ENCODE results near the gene PDZD7. TPM values are rescaled to one million over a fixed set of nuclear protein-coding genes. Genes with fewer than 3 reads are reported as not detected.
A peak's percentile ranks its signal among the peaks of the same experiment; 100 is the strongest.

PDZD7 gene
- total and polyA plus RNA-seq, 9 of the 15 experiments (the other 6 are each of a cell fraction or from before 2014, with no cell fraction given), result 0.04 to 0.24 (median 0.08) TPM; not detected in 3

DNA sequence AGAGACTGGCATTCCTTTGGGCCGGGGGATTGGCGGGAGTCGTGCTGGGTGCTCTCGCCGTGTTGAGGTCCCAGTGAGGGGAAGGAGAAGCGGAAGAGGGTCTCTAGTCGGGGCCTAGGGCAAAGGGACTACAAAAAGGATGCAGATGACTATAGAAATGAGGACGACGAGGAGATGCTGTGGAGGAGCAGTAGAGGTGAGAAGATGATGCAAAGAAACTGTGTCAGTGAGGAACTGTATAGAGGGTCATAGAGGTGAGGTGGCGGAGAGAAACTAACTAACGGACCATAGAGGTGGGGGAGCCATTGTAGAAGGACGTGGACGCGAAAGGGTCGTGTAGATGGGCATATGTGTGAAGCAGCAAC lies 43.3 kb downstream of the PDZD7 start:
- peak overlapping the region; percentile 97 for H3K4me2 ChIP-seq (ENCODE audit: insufficient read depth, low read length)
- FAIRE-seq, result peak; percentile 37
- BruUV-seq (replicated peaks), result TSS peak; percentile 83
- H3K79me2 ChIP-seq (ENCODE audit: control insufficient read depth, insufficient read depth, low read length), result peaks cover 59% of the 10 kb centered on the region
- in situ Hi-C loops (cut with MboI) (loop anchor here (25.0 kb wide), 1 partner anchor 1050 kb away; no protein-coding TSS in a partner anchor), intact Hi-C loops (cut with micrococcal nuclease) (no loop called here)
- H3K4me3 ChIP-seq, result peak overlapping the region; percentile 95
- H2AFZ ChIP-seq (ENCODE audit: low read depth, low read length), result peak overlapping the region; percentile 98
- no peaks in the 10 kb centered on the region for H3K9me3 ChIP-seq (replicated peaks; ENCODE audit: control insufficient read depth, insufficient read depth, low read depth, low read length)
- no peaks in the 10 kb centered on the region for H3K9me1 ChIP-seq (ENCODE audit: control insufficient read depth, insufficient read depth, low read length)
- under 1% methylated on average over 13 of the region's 15 CpGs for WGBS (ENCODE audit: insufficient coverage, low coverage, missing lambda C conversion rate)
- peaks cover 16 to 21% of the 10 kb centered on the region in 2 experiments; a peak in 4 of 5 replicates for H3K4me1 ChIP-seq (replicated peaks in 1 of 2; ENCODE audit: control insufficient read depth in 2 of 2, insufficient read depth in 2 of 2, low read length in 2 of 2)
- peaks cover 6% of the 10 kb centered on the region; the same call in 1 of the 2 replicates for H4K20me1 ChIP-seq (replicated peaks; ENCODE audit: control insufficient read depth, insufficient read depth, low read length)
- CTCF ChIA-PET (ENCODE audit: low intra/inter-chr PET ratio), result no interaction called here
- H3K27me3 ChIP-seq (ENCODE audit: control insufficient read depth in 2 of 2, insufficient read depth in 2 of 2, low read length in 2 of 2), result no peaks in the 10 kb centered on the region
- ATAC-seq, result peak; percentile 28
- H3K36me3 ChIP-seq (ENCODE audit: control insufficient read depth, insufficient read depth, low read length), result peaks cover 54% of the 10 kb centered on the region; the same call in 2 of the 3 replicates
- POLR2A ChIA-PET, result interaction anchor here (1.0 kb wide), 1 partner anchor 48 kb away, joined by 4 read pairs; no protein-coding TSS in a partner anchor
- H3K9ac ChIP-seq (ENCODE audit: insufficient read depth in 1 of 2, low read depth in 2 of 2, low read length in 2 of 2), result peak overlapping the region; percentile 95 to 99
- peak overlapping the region; percentile 87 for H3K27ac ChIP-seq (ENCODE audit: extremely low read depth, low read depth, low read length)
- no peak for DNase-seq (ENCODE audit: extremely low read depth in 1 of 4, low spot score in 3 of 4)
- TF ChIP-seq TSC22D4 (tag; IDR thresholded peaks at IDR 0.05), result no peak
- TF ChIP-seq DPF2 (IDR thresholded peaks at IDR 0.05), result 0 out of 2 replicates have a peak, but pooled peaks have one; percentile 14
- TF ChIP-seq, protein P1, sequence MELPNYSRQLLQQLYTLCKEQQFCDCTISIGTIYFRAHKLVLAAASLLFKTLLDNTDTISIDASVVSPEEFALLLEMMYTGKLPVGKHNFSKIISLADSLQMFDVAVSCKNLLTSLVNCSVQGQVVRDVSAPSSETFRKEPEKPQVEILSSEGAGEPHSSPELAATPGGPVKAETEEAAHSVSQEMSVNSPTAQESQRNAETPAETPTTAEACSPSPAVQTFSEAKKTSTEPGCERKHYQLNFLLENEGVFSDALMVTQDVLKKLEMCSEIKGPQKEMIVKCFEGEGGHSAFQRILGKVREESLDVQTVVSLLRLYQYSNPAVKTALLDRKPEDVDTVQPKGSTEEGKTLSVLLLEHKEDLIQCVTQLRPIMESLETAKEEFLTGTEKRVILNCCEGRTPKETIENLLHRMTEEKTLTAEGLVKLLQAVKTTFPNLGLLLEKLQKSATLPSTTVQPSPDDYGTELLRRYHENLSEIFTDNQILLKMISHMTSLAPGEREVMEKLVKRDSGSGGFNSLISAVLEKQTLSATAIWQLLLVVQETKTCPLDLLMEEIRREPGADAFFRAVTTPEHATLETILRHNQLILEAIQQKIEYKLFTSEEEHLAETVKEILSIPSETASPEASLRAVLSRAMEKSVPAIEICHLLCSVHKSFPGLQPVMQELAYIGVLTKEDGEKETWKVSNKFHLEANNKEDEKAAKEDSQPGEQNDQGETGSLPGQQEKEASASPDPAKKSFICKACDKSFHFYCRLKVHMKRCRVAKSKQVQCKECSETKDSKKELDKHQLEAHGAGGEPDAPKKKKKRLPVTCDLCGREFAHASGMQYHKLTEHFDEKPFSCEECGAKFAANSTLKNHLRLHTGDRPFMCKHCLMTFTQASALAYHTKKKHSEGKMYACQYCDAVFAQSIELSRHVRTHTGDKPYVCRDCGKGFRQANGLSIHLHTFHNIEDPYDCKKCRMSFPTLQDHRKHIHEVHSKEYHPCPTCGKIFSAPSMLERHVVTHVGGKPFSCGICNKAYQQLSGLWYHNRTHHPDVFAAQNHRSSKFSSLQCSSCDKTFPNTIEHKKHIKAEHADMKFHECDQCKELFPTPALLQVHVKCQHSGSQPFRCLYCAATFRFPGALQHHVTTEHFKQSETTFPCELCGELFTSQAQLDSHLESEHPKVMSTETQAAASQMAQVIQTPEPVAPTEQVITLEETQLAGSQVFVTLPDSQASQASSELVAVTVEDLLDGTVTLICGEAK (IDR thresholded peaks at IDR 0.05), result no peak
- TF ChIP-seq, protein P1 (CRISPR knock-in tag; IDR thresholded peaks at IDR 0.05), result no peak
- TF ChIP-seq L3MBTL2 (IDR thresholded peaks at IDR 0.05), result peak; percentile 9
- TF ChIP-seq STAT5B (CRISPR knock-in tag; IDR thresholded peaks at IDR 0.05), result no peak
- TF ChIP-seq, protein P2, sequence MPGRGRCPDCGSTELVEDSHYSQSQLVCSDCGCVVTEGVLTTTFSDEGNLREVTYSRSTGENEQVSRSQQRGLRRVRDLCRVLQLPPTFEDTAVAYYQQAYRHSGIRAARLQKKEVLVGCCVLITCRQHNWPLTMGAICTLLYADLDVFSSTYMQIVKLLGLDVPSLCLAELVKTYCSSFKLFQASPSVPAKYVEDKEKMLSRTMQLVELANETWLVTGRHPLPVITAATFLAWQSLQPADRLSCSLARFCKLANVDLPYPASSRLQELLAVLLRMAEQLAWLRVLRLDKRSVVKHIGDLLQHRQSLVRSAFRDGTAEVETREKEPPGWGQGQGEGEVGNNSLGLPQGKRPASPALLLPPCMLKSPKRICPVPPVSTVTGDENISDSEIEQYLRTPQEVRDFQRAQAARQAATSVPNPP (IDR thresholded peaks at IDR 0.05; ENCODE audit: borderline replicate concordance, insufficient read depth, insufficient read length), result no peak
- peak; percentile 13 for TF ChIP-seq GABPB1 (CRISPR knock-in tag; IDR thresholded peaks at IDR 0.05)
- TF ChIP-seq, protein P3, sequence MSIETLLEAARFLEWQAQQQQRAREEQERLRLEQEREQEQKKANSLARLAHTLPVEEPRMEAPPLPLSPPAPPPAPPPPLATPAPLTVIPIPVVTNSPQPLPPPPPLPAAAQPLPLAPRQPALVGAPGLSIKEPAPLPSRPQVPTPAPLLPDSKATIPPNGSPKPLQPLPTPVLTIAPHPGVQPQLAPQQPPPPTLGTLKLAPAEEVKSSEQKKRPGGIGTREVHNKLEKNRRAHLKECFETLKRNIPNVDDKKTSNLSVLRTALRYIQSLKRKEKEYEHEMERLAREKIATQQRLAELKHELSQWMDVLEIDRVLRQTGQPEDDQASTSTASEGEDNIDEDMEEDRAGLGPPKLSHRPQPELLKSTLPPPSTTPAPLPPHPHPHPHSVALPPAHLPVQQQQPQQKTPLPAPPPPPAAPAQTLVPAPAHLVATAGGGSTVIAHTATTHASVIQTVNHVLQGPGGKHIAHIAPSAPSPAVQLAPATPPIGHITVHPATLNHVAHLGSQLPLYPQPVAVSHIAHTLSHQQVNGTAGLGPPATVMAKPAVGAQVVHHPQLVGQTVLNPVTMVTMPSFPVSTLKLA (conservative IDR thresholded peaks at IDR 0.05), result peak; percentile 2 to 75; a peak in 3 of 4 replicates
- TF ChIP-seq BCOR (IDR thresholded peaks at IDR 0.05), result no peak
